HG02970 (cell line): Measurements from ENCODE around the gene IRF7.

Source experiments
- ATAC-seq: cut with Tn5 transposase; IDR thresholded peaks from one replicate; pipeline ENCODE4 v1.9.1; 2021; ENCODE audit warnings: mild to moderate bottlenecking, moderate library complexity, moderate number of reproducible peaks; ENCODE audit not compliant: unreplicated experiment, low FRiP score

IRF7 gene

DNA sequence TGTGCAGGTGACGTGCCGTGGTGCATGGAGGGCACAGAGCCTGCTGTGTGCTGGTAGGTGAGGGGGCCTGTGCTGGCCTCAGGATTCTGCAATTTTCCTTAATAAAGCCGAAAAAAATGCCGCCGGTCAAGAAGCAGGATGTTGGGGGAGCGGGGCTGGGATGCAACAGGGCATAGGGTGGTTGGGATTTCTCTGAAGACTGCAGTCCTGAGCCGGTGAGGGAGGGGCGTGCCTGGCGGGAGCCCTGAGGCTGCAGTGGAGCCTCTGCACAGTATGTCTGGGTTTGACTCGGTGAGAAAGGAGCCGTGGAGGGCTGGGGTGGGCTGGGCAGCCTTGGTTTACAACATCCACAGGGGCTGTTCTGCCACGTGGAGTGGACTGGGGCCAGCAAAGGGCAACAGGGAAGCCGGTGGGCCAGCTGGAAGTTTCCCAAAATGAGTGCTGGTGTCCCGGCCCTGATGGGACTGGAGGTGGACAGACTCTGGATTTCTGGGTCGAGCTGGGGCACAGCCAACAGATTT lies 7.7 kb upstream of the IRF7 start:
- no peak for ATAC-seq

DNA sequence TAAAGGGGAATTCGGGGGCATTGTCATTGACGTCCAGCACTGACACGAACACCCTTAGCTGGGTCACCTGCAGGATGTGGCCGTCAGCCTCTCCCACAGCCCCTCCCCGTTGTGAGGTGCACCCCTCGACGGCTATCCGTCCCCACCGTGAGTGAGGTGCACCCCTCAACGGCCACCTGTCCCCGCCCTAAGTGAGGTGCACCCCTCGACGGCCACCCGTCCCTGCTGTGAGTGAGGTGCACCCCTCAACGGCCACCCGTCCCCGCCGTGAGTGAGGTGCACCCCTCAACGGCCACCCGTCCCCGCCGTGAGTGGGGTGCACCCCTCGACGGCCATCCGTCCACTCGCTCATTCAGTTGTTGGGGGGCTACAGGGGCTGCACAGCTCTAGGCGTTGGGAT lies 6.1 kb upstream of the IRF7 start:
- no peak for ATAC-seq

DNA sequence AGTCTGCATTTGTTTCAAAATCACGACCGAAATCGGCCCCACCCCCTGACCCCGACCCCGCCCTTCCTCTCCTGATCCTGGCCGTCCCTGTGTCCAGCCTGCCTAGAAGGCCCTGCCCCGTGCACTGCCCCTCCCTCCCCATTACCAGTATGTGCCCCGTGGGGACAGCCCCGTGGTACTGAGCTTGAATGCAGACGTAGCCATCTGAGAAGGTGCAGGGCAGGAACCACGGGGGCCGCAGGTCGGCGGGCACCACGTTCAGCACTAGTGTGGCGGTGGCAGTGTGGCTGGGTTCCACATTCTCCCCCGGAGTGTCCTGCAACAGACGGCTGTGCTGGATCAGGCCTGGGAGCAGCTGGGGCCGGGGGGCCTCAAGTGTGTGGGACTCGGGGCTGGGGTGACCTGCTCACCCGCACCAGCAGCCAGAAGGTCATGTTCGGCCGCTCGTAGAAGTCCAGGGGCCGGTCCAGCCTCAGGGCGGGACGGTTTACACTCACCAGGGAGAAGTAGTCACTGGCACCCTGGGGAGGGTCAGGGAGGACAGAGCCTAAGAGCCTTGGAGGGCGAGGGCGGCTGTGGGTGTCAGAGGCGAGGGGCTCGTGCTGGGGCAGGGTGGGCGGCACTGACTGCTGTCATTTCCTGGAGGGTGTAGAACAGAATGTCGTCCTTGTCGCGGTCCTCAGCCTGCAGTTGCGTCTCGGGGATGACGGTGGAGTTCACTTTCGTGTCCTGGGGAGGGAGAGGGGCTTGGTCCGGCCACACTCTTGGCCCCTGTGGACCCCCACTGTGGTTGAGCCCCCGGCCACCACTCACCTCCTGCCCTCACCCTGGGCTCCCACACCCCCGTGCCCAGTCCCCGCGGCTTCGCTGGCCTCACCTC lies 5.4 kb upstream of the IRF7 start:
- ATAC-seq: no peak

DNA sequence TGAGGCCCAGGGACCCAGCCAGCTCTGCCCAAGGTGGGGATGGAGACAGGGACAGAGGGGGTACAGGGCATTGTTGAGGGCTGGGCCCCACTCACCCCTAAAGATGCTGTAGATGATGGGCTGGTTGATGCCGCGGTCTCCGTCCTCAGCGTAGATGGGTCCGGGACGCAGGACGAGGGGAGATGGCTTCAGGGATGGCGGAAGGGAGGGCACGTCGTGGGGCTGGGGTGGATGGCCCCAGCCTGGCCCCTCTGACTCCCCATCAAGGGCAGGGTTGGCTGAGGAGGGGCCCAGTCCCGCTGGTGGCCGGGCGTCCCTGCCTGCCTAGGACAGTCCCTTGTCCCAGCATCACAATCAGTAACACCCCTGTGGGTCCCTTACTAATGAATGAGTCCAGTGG lies 4.5 kb upstream of the IRF7 start:
- ATAC-seq: no peak

DNA sequence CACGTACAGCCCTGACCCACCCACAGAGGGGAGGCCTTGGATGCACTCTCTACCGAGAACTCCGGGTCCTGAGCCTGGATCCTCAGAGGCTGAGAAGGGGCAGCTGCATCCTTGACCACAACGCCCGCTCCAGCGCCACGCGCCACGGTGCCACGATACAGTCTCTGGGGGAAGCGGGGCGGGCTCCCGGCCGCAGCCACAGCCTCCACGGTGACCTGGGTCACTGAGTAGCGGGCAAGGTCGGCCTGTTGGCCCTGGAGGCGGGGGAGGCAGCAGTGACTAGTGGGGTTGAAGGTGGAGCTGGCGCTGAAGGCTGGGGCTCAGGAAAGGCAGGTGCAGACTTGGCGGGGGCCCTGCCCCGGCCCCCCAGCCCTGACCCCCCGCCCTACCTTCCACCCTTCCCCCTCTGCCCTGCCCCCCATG lies 3.9 kb upstream of the IRF7 start:
- no peak for ATAC-seq

DNA sequence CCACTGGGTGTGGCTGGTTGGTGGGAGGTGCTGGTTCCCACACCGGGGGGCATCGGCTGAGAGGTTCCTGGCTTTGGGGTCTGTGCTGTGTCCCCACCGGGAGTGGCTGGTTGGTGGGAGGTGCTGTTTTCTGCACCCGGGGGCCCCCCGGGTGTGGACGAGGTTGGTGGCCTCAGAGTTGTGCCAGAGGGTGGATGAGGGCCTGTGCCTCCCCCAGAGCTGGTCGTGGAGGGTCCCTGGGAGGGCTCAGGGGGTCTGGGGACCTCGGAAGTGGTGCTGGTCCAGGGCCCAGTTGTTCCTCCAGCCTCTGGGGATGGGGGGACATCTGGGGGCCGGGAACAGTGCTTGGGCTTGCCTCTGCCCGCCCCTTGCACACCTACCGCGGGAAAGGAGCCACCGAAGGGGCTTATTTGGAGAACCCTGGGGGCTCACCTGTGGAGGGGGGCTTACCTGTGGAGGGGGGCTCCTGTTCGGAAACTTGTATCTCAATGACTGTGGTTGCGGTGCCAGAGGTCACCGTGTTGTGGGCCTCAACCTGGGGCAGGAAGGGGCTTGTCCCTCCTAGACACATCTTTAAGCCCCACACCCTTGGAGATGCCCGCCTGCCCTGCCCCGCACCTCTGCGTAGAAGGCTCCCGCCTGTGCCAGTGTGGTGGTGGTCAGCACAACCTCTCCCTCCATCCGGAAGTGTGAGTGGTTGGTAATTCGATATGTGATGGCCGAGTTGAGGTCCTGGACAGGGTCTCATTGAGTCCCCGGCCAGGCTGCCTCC lies 3.3 kb upstream of the IRF7 start:
- ATAC-seq: no peak

DNA sequence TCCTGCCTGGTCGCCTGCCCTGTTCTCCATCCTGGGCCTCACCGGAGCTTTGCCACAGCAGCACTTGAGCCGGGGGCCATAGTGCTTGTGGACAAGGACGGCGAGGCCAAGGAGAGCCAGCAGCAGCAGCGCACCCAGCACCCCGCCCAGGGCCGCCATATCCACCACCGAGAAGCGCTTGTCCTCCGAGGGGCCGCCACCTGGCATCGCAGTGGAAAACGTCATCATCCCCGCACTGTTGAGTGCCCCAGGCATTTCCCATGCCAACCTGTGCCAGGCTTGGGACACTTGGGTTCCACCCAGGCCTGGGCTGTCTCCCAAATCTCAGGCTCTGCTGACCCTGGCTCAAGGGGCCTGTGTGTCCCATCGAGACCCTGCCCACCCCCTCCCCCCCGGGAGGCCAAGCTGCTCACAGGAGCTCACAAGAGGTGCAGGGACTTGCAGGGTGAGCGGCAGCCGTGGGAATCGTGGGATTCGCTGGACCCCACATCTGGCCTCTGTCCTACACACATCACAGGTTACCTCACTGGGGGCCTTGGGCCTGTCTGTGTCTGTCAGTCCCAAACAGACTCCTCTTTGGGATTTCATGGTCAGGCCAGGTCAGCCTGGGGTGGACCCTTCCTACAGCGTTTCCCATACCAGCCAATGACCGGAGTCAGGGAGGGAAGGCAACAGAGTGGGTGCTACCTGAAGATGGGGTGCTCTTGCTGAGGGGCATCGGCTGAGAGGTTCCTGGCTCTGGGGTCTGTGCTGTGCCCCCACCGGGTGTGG lies 2.3 kb upstream of the IRF7 start:
- ATAC-seq: no peak

DNA sequence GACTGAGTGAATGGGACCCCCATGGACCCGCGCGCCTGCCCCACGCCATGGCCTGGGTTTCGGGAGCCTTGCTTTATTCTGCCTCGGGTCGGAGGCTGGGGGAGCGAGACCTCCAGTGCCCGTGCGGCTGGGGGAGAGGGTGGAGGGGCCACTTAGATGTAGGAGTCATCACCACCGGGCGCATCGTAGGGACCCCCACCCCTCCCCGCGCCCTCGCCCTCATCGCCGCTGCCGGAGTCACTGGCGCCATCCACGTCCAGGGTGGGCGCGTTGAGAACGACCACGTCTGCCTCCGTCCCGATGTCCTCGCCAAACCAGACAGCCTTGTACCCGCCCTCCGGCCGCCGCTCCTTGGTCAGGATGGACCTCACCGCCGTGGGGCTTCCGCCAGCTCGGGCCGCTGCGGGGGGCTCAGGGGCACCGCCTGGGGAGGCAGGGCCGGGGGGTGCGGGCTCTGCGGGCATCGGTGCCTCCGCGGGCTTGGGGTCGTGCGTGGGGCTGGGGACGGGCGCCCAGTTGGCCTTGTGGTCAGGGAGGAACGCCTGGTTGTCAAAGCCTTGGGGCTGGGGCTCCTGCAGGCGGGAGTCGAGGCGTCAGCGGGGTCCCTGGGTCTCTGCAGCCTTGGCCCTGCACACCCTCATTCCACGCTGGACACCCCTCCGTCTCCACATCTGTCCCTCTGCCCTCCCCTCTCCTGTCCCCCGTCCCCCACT lies 1.6 kb upstream of the IRF7 start:
- ATAC-seq: no peak

DNA sequence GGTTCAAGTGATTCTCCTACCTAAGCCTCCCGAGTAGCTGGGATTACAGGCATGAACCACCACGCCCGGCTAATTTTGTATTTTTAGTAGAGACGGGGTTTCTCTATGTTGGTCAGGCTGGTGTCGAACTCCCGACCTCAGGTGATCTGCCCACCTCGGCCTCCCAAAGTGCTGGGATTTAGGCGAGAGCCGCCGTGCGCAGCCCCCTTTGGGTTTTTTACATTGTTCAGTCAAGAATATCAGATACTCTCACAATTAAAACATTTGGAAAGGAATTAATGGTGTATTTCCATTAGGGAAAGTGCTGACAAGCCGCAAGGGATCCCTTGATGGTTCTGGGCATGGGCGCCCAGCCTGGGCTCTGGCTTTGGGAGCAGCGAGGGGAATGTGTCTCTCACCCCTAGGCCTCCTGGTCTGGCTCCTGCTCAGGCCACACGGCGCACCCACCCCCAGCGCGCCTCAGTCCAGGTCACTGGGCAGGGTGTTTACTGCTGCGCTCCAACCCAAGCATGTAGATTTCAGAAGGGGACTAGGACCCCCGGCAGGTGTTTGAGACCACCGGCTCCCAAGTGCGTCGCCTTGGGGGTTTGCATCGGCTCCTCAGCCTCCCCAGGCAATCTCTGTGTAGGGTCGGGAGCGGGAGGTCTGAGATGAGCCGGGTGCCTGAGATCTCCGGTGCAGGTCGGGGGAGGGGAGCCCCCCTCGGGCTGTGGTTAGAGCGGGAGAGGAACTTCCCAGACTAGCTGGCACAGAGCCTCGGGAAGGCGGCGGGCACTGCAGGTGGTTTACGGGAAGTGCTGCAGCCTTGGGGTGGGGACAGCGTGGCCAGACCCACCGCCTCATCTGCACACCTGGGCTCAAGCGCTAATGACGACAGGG lies 809 bp upstream of the IRF7 start:
- no peak for ATAC-seq

DNA sequence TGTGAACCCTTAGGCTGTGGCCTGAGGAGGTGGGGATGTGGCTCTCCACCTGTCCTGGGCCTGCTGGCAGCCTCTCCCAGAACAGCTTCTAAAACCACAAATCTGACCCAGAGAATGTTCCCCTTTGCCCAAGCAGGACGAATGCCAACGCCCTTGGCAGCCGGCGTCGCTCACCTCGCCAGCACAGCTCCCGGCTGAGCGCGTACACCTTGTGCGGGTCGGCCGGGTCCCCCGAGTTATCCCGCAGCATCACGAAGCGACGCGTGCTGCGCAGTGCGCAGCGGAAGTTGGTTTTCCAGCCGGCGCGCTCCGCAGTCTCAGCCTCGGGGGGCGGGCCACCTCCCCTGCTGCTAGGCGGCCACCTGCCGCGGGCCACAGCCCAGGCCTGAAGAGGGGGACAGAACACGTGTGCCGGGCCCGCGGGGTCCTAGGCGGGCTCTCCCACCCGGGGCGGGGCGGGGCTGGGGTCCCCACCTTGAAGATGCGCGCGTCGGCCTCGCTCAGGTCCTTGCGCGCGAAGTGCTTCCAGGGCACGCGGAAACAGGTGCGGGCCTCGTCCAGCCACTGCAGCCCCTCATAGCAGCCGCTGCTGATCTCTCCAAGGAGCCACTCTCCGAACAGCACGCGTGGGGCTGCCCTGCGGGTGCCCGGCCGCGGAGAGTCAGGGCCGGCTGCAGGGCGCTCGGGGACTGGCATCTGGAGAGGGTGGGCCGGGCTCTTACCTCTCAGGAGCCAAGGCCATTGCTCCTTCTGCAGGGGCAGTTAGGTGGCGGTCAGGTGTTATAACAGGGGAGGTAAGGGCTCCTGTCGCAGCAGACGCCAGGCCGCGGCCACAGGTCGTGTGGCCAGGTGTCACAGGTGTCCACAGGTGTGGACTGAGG lies 887 bp downstream of the IRF7 start:
- no peak for ATAC-seq

DNA sequence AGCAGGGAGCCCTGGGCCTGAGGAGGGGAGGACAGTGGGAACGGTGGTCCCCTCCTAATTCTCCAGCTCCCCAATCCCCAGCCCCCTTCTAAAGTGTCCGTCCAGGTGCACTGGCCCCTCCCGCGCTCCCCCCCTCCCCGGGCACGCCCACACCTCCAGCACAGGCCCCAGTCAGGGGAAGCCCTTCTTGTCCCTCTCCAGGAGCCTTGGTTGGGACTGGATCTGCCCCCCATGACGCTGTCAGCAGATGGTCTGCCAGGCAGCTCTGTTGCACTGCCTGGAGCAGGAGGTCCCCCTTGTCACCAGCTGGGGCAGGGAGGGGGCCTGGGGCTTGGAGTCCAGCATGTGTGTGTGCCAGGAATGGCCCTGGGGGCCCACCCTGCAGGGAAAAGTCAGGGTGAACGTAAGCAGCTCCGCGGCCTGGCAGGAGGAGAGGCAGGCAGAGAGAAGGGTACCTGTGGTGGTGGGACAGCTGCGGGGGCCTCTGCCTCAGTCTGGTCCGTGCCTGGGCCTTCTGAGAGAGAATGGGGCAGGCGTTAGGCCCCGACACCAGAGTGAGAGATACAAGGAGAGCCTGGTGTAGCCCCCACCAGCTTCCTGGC lies 1.6 kb downstream of the IRF7 start:
- ATAC-seq: no peak

DNA sequence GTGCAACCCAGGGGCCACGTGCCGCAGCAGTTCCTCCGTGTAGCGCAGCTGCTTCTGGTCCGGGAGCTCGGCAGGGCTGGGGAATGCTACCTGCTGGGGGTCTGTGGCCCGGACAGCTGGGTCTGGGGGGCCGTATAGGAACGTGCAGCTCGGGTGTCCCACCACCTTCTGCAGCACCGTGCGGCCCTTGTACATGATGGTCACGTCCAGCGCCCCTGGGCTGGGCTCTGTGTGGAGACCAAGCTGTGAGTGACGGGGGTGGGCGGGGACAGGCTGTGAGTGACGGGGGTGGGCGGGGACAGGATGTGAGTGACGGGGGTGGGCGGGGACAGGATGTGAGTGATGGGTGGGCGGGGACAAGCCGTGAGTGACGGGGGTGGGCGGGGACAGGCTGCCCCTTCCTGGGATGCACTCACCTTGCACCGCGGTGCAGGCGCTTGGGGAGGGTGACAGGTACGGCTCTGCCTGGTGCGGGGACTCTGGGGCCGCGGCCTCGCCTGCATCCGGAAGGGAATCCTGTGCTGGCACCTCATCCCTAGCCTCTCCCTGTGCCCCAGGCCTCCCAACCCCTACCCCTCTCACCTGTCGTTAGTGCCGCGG lies 2.3 kb downstream of the IRF7 start:
- ATAC-seq: no peak

DNA sequence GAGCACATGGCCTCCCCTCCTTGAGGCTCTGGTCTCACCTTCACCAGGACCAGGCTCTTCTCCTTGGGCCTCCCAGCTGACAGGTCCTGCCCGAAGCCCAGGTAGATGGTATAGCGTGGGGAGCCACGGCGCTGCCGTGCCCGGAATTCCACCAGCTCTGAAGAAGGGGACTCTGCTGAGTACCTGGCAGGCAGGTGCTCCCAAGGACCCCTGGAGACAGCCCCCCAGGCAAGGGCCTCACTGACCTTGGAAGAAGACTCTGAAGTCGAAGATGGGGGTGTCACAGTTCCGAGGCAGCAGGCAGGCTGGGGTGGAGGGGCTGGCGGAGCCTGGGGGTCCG lies 2.8 kb downstream of the IRF7 start:
- no peak for ATAC-seq

DNA sequence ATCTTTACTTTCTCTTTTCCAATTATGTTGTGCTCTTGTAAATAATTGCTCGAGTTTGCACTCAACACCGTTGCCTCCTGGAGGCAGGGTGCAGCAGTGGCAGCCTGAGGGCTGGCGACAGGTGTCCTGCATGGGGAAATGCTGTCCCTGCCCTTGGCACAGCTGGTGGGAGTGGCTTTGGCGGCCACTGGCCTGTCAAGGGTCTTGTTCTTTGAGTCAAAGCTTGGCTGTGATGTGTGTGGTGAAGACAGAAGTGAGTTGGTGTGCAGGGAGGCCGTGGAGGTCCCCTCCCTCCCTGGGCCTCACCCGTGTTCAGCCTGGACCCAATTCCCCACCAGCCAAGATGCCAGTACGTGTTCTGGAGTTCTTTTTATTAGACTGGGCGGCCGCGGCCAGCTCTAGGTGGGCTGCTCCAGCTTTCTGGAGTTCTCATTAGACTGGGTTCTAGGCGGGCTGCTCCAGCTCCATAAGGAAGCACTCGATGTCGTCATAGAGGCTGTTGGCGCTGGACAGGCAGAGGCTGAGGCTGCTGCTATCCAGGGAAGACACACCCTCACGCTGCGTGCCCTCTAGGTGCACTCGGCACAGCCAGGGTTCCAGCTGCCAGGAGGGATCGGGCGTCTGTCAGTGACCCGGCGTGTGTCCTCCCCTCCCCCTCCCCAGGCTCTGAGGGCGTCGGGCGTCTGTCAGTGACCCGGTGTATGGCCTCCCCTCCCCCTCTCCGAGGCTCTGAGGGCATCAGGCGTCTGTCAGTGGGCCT lies 3.4 kb downstream of the IRF7 start:
- no peak for ATAC-seq

DNA sequence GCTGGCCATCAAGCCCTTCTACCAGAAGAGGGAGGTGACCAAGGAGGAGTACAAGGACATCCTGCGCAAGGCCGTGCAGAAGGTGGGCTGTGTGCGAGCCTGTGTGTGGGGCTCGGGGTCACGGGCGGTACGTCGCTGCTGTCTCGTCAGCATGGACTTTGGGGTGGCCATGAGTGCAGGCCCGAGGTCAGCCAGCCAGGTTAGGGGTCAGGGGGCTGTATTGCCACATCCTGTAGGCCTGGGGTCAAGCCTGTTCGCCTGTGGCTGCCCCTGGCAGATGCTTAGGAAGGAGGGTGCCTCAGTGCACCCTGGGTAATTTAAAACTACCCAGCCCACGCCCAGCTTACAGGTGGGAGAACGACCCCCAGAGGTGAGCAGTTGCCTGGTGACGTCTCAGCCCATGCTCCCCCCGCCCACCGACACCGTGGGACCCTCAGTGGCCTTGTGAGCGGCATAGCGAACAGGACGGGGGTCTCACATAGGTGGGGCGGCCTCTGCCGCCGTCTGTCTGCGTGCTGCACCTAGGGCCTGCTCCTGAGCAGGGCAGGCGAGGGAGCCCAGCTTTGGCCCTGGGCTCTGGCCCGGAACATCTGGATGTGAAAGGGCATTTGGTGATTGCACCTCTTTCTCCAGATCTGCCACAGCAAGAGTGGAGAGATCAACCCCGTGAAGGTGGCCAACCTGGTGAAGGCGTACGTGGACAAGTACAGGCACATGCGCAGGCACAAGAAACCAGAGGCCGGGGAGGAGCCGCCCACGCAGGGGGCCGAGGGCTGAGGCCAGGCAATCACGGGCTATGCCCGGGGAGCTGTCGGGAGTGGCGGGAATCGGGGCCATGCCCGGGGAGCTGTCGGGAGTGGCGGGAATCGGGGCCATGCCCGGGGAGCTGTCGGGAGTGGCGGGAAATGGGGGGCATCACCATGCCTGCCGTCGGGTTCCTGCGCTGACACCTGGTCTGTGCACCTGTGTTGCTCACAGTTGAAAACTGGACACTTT lies 4.5 kb downstream of the IRF7 start:
- no peak for ATAC-seq
